Endometrial microvascular endothelial cells (primary cell): ENCODE measurements around the gene ITM2B. TPM values are rescaled to one million over a fixed set of nuclear protein-coding genes. Genes with fewer than 3 reads are reported as not detected.
"Not testable (repeated sequence)": the region's sequence is repeated elsewhere in the genome, so short reads cannot be mapped to it uniquely, and the experiment has no call there.

Experiments used
- in situ Hi-C: cut with HindIII; loops from 2 replicates; pipeline ENCODE4 v1.10.0; 2017; ENCODE audit warnings: low sequenced_read_pairs, low pct_unique_long_range_greater_than_20kb; ENCODE audit errors: inconsistent ontology term
- total RNA-seq: library from RNA; depleted of rRNA; stranded (reverse); fragments of >200 nt; gene quantifications from one replicate; pipeline ENCODE4 v1.2.3, GENCODE V29; 2015; ENCODE audit errors: inconsistent ontology term

ITM2B gene
- 199 TPM for total RNA-seq

DNA sequence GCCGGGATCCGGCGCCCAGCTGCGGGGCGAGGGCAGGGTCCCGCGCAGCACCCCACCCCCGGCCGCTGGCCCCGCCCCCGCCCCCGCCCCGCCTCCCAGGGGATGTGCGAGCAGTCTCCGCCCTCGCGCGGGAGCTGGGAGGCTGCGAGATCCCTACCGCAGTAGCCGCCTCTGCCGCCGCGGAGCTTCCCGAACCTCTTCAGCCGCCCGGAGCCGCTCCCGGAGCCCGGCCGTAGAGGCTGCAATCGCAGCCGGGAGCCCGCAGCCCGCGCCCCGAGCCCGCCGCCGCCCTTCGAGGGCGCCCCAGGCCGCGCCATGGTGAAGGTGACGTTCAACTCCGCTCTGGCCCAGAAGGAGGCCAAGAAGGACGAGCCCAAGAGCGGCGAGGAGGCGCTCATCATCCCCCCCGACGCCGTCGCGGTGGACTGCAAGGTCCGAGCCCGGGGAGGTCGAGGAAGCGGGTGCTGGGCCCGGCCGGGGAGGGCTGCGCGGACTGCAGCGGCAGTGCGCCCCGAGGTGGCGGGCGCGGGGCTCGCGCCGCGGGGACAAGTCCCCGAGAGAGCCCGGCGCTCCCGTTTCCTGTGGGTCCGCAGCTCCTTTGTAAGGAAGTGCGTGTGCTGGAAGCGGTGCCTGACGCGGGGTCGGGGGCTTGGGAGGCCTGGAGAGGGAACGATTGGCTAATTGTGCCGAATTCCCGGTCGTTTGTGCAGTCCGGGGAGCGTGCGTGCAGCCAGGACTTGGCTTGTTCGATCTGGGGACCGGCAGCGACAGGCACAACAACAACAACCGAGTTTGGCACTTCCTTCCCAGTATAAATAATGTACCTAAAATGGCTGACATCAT, at the start of gene ITM2B:
ITM2B (plus strand) TSS at position 161 of the 843 bp plus-strand sequence; CDS start at position 316, 155 bp downstream.
- in situ Hi-C loops: no loop called here

DNA sequence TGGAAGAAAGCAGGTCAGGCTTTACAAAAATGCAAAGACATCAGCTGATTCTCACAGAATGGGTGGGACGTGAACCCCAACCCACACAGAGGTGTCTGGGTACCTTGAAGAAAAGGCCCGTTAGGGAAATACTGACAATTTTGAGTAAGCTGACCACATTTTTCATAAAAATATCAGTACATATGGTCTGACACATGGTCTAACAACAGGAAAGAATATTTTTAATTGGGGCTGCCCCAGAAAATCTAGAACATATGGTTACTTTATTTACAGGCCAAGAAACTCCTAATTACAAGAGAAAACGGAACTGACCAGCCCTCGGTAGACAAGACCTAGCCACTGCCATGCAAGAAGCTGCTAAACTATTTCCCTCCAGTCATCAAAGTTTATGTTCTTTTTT, 48.7 kb upstream of the ITM2B start:
- in situ Hi-C loops: no loop called here

DNA sequence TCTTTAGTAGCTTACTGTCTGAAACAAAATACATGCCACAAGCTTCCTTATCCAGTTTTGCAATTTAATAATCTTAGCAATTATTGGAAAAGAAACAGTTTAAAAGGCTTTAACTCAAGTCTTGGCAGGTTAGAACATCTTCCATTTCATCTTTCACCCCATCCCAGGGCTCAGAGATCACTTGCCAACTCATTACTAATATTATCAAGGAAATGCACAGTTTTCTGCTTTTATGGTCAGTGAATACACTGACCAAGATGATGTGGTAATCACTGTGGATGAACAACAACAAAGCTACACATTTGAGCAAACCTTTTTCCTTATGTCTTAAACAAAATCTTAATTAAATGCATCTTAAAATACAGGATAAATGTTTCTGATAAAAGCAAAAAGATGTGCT, 48.0 kb upstream of the ITM2B start:
- in situ Hi-C loops: no loop called here

DNA sequence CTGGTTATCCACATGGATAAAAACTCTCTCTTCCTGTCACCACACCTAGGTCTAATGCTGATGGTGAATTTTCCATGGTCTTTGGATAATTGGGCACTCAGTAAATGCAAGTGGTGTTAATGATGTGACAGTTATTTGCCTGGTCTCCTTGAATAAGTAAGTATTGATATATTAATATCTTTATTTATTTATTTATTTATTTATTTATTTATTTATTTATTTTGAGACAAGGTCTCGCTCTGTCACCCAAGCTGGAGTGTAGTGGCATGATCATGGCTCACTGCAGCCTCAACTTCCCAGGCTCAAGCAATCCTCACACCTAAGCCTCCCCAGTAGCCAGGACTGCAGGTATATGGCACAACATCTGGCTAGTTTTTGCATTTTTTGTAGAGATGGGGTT, 46.3 kb upstream of the ITM2B start:
- in situ Hi-C loops: no loop called here

DNA sequence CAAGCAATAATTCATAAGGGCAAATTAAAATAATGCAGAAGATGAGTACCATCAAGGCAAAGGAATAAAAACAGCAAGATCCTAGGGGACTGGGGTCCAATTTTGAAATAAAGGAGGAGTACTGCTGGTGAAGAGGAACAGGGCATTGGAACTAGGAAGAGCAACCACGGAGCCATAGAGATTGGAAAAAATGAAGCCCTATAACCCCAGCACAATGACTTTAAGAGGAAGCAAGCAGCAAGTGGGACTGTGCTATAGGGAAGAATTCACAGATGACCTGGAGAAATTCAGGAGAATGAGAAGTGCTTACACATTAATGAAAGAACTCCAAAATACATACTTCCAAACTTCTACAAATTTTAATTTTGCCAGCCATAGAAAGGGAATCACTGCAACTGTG, 44.9 kb upstream of the ITM2B start:
- in situ Hi-C loops: no loop called here

DNA sequence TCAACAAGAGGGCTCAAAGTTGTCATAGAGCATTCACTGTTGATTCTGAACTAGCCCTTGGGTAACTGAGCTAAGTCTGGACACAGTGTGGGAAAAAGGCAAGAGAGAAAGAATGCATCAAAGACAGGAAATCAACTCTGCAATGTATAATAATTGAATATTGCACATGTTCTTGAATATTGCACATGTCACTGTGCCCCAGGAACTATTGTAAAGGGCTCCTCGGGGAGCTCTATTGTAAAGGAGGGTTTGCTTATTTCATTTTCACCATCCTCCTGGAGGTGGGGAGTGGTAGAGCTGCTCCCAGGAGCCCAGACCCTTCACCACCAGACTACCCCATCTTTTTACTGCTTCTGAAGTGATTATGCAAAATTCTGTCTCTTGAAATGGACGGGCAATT, 44.4 kb upstream of the ITM2B start:
- in situ Hi-C loops: no loop called here

DNA sequence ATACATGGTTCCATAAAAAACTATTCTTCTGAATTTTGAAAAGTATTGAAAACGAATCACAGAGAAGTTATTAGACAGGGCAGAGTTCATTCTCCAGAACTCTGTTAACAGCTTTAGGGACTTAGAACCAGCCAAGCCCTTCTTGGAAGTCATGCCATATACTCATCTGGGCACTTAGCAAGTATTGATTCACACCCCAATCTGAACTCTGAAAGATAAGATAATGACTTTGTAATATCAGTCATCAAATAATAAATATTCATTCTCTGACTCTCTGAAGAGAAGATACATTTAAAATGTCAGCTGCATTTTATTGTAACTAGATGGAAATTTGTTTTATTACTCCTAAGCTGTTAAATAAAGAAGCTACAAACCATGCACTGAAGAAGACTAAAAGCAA, 43.8 kb upstream of the ITM2B start:
- in situ Hi-C loops: no loop called here

DNA sequence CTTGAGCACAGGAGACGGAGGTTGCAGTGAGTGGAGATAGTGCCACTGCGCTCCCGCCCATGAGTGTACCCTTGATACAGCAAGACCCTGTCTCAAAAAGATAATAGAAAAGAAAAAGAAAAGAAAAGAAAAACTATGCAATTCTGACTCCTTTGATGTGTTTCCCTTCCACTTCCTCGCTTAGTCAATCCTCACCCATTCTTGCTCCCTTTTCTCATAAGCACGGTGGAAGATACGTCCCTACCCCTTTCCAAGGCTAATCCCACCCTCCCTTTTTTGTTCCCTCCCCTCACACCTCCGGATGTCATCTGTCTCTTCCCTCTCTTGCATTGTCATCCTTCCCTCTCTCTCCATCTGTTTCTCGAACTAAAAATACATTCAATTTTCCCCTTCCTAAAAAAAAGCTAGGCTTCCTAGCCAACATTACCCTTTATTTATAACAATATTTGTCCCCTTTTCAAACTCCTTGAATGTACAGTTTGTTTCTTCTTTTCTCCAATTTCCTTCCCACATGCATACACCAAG, 40.5 kb upstream of the ITM2B start:
- in situ Hi-C loops: no loop called here

DNA sequence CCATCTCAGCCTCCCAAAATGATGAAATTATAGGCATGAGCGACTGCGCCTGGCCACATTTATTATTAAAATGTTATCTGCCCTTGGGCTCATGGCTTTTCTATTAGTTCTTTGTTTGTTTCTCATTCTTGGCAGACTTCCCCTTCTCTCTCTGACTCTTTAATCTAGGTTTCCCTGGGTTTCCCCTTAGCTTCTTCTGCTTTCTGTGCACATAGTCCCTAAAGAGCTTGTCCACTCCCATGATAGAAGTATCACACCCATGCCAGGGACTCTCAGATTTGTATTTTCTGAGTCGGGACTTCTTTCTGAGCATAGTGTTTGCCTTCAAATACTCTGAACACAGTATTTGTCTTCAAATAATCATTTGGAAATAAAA, 38.6 kb upstream of the ITM2B start:
- in situ Hi-C loops: no loop called here

DNA sequence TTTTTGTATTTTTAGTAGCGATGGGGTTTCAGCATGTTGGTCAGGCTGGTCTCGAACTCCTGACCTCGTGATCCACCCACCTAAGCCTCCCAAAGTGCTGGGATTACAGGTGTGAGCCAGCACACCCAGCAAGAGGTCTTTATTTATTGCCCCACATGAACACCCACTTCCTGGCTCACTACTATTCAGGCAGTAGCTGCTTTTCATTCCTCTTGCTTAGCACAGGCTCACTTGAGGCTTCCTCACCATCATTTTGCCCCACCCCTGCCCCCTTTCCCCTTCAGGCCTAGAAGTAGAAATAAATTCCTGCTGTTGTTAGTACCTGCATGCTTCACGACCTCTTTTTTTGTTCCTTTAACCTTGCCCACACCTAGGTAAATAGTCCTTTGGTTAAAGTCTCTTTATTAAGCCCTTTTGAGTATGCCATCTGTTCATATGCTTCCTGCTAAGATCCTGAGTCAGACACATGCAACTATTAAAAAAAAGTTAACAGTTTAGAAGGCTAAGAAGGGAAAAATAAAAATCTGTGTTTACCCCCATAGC, 33.5 kb upstream of the ITM2B start:
- in situ Hi-C loops: no loop called here

DNA sequence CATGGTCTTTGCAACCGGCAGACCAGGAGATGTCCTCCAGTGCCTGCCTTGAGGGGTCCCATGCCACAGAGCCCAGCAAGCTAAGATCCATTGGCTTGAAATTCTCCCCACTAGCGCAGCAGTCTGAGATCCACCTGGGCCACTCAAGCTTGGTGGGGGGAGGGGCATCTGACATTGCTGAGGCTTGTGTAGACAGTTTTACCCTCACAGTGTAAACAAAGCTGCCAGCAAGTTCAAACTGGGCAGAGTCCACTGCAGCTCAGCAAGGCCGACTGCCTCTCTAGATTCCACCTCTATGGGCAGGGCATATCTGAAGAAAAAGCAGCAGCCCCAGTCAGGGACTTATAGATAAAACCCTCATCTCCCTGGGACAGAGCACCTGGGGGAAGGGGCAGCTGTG, 32.0 kb upstream of the ITM2B start:
- in situ Hi-C loops: no loop called here

DNA sequence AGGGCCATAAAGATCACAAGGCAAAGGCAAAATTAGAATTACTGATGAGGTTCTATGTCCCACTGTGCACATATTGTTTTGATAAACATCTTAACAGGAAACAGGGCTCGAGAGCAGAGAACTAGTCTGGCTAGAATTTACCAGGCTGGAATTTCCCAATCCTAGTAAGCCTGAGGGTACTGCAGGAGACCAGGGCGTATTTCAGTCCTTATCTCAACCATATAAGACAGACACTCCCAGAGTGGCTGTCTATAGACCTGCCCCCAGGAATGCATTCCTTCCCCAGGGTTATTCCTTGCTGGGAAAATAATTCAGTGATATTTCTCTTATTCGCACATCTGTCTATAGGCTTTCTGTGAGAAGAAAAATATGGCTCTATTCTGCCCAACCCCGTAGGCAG, 25.8 kb upstream of the ITM2B start:
- in situ Hi-C loops: not testable (repeated sequence)

DNA sequence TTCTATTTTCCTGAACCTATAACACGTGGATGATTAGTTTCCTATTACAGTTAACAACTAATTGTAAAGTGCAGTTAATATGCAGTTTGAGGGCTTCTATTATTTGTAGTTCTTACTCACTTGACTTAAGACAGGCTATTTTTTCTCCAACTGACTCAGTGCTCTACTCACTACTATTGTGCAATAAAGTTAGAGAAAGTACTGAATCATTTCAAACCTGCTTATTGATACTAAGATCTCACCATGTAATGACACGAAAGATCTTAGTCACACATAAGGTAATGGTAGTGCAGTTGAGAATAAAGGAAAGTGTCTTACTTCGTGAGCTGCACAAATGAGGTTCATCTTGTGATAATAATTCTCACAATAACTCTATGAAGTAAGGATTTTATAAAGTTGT, 22.8 kb upstream of the ITM2B start:
- in situ Hi-C loops: no loop called here

DNA sequence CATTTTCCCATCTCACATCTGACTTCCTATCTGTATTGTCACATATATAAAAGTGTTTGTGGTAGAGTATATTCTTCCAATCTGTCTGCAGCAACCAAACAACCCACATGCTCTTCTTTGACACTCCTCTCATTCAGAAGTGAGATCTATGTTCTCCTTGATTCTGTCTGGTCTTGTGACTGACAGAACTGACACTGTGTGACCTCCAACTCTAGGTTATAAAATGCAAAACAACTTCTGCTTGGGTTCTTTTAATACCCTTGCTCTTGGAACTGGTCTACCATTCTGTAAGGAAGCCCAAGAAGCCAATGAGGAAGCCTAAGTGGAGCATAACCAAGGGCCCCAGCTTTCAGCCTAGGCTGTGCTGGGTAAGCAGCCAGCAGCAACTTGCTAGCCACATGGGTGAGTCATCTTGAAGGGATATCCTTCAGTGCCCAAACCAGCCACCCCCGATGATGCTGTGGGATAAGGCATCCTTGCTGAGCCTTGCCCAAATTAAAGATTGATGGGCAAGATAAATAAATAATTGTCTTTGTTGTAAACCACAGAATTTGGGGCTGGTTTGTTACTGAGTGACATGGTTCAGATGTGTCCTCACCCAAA, 18.4 kb upstream of the ITM2B start:
- in situ Hi-C loops: no loop called here

DNA sequence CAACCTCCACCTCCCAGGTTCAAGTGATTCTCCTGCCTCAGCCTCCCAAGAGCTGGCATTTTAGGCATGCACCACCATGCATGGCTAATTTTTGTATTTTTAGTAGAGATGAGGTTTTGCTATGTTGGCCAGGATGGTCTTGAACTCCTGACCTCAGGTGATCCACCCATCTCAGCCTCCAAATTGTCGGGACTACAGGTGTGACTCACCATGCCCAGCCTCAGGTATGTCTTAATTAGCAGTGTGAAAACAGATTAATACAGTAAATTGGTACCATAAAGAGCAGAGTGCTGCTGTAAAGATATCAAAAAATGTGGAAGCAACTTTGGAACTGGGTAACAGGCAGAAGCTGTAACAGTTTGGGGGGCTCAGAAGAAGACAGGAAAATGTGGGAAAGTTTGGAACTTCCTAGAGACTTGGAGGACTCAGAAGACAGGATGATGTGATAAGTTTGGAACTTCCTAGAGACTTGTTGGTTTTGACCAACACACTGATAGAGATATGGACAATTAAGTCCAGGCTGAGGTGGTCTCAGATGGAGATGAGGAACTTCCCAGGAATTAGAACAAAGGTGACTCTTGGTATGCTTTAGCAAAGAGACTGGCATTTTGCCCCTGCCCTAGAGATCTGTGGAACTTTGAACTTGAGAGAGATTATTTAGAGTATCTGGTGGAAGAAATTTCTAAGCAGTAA, 17.3 kb upstream of the ITM2B start:
- in situ Hi-C loops: not testable (repeated sequence)

DNA sequence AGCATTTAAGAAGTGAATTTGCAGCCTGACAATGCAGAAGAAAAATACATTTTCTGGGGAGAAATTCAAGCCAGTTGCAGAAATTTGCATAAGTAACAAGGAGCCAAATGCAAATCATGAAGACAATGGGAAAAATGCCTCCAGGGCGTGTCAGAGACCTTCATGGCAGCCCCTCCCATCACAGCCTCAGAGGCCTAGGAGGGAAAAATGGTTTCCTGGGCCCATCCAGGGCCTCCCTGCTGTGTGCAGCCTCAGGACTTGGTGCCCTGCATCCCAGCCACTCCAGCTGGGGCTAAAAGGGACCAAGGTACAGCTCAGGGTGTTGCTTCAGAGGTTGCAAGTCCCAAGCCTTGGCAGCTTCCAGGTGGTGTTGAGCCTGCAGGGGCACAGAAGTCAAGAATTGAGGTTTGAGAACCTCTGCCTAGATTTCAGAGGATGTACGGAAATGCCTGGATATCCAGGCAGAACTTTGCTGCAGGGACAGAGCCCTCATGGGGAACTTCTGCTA, 16.7 kb upstream of the ITM2B start:
- in situ Hi-C loops: no loop called here

DNA sequence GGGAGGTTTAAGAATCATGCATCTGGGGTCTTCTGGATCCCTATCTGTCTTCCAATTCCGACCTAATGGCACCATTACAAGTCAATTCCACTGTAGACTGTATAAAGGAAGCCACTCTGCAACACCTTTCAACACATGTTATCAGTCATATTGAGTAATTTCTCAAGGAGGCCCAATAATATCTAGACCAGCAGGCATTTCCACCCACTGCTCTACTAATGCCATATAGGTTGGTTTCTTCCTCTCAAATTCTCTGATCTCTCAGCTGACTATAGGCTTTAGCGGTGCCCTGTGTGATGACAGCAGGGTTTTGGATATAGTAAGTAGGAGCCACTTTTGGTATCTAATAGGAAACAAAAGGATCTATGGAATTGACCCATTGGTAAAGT, 12.4 kb upstream of the ITM2B start:
- in situ Hi-C loops: no loop called here

DNA sequence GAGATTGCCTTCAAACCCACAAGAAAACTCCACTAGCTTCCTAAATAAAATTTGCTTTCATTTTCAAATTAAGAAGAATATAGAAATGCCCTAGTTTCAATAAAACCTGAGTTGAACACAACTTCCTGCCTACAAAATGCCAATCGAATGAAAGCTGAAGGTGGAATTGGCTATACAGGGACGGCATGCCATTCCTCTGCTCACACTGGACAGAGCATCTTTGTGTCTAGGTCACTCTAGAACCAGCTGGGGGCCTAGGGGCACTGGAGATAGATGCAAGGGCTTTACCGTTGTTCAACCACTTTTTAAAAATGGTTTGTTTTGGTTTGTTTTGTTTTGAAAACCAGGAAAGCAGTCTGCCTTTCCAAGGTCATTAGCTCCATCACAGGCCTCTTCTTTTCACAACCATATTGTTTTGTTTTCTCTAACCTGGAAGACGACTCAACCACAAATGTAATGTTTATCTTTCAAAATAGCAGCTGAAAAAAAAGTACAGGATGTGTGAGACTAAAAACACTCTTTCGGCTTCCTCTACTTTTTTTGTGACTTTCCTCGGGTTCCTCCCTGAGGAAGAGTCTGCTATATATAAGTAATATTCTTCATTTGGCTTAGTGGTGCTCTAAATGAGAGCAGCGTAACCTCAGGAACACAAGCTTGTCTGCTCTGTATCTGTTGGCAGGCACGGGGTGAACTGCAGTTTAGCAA, 11.9 kb upstream of the ITM2B start:
- in situ Hi-C loops: no loop called here

DNA sequence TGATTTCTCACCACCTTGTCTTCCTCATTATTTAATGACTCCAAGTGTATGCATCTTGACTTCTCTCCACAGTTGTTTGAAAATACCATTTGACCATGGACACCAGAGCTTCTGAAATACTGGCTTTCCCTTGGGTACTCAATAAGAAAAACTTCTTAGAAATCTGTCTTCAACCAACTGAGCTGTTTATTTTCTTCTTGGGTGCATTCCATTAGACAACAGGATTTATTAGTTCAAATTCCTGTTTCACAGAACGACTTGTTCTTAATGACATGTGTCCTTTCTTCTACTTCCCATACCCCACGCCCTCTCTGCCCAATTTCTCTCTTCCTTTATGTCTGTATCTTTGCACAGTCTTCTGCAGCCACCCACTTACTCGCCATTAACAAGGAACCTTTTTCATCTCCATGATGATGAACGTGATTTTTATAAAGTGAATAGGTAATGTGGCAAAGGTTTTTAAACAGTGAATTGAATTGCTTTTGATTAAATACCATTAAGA, 11.3 kb upstream of the ITM2B start:
- in situ Hi-C loops: no loop called here
